M059J (cell line): Measurements from ENCODE around the gene DICER1. TPM values are rescaled to one million over a fixed set of nuclear protein-coding genes. Genes with fewer than 3 reads are reported as not detected.
"Not testable (repeated sequence)": the region's sequence is repeated elsewhere in the genome, so short reads cannot be mapped to it uniquely, and the experiment has no call there.

Experiments
- DNase-seq: peaks from one replicate; pipeline ENCODE4 v3.0.0-alpha.2; 2012; ENCODE audit warnings: low read depth
- total RNA-seq: library from RNA; depleted of rRNA; stranded (reverse); fragments of >200 nt; shearing (Covaris generic); gene quantifications from 2 replicates; pipeline ENCODE4 v1.2.3, GENCODE V29; 2014; rRNA removed

Gene DICER1, protein sequence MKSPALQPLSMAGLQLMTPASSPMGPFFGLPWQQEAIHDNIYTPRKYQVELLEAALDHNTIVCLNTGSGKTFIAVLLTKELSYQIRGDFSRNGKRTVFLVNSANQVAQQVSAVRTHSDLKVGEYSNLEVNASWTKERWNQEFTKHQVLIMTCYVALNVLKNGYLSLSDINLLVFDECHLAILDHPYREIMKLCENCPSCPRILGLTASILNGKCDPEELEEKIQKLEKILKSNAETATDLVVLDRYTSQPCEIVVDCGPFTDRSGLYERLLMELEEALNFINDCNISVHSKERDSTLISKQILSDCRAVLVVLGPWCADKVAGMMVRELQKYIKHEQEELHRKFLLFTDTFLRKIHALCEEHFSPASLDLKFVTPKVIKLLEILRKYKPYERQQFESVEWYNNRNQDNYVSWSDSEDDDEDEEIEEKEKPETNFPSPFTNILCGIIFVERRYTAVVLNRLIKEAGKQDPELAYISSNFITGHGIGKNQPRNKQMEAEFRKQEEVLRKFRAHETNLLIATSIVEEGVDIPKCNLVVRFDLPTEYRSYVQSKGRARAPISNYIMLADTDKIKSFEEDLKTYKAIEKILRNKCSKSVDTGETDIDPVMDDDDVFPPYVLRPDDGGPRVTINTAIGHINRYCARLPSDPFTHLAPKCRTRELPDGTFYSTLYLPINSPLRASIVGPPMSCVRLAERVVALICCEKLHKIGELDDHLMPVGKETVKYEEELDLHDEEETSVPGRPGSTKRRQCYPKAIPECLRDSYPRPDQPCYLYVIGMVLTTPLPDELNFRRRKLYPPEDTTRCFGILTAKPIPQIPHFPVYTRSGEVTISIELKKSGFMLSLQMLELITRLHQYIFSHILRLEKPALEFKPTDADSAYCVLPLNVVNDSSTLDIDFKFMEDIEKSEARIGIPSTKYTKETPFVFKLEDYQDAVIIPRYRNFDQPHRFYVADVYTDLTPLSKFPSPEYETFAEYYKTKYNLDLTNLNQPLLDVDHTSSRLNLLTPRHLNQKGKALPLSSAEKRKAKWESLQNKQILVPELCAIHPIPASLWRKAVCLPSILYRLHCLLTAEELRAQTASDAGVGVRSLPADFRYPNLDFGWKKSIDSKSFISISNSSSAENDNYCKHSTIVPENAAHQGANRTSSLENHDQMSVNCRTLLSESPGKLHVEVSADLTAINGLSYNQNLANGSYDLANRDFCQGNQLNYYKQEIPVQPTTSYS (N-terminal part only)
- 9.0 and 13.2 TPM in 2 replicates for total RNA-seq

DNA sequence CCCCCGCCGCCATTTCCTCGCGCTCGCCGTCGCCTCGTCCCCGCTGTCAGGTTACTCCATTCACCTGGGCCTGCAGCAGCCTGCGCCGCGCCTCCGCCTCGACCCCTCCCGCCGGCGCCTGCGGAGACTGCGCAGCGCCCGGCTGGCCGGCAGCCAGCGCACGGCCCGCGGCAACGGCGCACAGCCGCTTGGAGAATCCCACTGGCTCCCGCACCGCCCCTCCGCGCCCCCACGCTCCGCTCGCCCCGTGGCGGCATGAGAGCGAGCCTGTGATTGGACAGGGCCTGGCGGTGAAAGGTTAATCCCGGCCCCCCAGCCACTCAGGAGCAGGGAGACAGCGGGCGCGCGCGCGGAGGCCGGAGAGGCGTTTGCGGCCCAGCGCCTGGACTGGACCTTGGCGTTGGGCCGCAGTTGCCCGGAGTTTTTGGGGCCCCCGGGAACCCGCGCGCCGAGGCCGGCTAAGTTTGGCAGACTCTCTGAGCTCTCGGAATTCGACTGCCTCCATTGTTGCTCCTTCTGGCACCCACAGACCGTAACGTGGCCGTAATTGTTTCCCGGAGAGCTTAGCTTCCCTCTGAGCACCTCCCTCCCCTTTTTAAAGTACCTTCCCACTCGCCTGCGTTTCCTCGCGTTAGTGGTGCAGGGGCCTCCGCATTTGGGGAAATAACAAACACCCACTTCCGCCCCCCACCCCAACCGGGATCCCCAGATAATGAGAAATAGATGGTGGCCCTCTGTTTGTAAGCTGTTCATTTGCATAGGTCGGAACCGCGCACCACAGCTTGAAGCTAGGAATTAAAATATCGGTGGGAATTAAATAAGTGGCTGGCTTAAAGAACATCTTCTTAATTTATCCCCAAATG lies at the start of gene DICER1:
Gene DICER1 (minus strand): TSS at position 203 of the 863 bp plus-strand sequence. CDS start 24,071 bp downstream, outside the sequence.
- peak; percentile 81 for DNase-seq

DNA sequence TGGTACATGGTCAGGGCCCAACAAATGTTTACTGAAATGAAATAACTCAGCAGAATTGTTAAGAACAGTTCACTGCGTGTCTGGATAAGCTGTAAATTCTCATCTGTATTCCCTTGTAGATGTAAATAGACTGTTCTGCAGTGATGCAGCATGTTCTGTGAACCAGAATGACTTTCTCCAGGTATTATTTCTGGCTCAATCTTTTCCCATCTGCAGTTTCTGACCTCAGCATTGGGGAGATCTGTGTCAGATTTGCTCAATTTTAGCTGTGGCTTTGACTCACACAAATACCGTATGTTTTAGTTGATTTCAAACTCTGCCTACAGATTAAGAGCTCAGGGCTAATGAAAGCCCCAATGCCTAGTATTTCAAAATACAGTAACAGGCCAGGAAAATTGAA lies 49.2 kb upstream of the DICER1 start:
- no peak for DNase-seq

DNA sequence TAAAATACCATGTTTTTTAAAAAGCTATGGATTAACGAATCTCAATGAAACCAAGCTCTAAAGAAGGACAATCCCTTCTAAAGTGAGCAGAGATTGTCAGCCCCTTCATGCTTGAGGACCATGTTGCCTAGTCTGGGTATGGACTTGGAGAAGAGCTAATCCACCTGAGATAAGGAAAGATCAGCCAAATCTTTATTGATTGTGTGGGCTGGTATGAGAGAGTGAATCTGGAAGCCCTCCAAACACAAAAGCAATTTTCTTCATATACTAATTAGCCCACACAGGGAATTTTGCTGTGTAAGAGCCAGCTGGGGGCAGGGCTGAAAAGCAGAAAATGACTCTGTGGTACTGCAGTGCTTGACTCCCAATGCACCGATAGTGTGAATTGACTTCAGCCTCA lies 47.4 kb upstream of the DICER1 start:
- no peak for DNase-seq

DNA sequence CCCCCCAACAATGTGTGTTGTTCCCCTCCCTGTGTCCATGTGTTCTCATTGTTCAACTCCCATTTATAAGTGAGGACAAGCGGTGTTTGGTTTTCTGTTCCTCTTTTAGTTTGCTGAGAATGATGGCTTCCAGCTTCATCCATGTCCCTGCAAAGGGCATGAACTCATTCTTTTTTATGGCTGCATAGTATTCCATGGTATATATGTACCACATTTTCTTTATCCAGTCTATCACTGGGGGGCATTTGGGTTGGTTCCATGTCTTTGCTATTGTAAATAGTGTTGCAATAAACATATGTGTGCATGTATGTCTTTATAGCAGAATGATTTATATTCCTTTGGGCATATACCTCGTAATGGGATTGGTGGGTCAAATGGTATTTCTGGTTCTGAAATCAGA lies 44.4 kb upstream of the DICER1 start:
- DNase-seq, result not testable (repeated sequence)

DNA sequence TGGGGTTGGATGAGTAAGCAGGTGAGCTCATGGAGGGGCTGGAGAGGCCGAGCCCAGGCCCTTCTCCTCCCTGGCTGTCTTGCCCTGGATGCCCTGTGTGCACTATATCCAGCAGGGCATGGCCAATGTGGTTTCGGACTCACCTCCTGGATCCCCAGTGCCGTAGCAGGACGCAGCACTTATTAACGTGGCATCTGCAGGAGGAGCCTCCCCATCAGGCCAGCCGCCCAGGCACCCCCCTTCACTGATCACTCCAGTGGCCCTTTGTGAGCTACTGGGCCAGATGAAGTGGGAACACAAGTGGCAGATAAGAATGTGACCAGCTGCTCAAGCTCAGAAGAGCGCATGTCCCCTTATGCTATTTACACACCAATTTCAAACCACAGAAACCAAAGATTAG lies 43.1 kb upstream of the DICER1 start:
- no peak for DNase-seq

DNA sequence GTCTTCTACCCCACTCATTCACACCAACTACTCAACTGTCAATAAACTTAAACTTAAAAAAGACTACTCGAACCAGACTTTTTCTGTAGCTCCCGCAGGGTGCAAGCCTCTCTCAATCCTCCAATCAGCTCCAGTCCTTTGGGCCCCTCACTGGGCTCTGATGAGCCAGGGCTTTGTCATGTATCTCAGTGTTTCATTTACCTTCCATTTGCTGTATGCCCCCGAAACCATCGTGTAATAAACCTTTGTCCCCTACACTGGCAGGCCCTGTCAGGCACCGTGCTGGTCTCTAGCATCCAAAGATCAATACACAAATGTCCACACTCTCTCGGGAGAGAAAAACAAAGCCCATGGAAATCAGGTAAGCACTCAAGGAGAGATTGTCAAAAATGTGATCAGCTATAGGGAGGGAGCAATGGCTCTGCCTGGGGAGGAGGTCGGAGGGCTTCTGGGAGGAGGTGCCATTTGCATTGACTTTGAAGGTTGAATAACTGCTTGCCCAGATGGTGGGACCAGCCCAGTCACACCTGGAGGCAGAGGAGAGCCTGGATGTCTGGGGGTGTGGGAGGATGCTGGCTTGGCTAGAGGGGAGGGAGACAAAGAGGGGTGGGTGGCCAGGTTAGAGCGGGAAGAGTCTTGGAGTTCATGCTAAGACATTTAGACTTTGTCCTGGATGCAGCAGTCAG lies 42.1 kb upstream of the DICER1 start:
- no peak for DNase-seq

DNA sequence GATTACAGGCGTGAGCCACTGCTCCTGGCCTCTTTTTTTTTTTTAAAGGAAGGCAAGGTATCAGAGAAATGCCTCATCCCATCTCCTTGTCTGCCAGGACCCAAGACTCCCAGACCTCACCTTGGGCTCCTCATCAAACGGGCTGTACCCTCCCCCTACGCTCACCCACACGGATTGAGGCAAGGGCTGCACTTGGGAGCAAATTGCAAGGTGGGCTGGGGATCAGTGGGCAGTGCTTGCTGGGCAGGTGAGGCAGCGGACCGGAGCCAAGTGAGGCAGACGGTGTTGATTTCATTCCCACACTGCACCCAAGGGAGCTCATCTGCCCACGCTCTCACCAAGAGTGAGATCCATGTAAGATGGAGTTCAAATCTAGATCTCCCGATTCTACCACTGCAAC lies 41.0 kb upstream of the DICER1 start:
- no peak for DNase-seq

DNA sequence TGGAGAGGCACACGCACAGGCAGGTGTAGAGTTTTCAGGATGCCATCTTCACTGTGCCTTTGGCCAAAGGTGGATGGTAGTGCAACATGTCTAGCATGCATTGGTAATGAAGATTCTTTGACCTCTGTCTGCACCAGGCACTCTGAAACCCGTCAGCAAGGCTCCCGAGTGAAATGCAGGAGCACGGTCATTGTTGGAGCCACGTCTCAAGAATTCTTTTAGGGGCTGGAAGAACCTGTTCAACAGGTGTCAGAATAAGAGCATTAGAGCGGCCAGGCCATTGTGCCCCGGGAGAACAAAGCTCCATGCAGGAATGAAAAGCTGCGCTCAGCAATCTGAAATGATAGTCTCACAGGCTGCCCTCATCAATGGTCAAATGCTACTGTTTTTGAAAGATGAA lies 40.2 kb upstream of the DICER1 start:
- DNase-seq, result no peak

DNA sequence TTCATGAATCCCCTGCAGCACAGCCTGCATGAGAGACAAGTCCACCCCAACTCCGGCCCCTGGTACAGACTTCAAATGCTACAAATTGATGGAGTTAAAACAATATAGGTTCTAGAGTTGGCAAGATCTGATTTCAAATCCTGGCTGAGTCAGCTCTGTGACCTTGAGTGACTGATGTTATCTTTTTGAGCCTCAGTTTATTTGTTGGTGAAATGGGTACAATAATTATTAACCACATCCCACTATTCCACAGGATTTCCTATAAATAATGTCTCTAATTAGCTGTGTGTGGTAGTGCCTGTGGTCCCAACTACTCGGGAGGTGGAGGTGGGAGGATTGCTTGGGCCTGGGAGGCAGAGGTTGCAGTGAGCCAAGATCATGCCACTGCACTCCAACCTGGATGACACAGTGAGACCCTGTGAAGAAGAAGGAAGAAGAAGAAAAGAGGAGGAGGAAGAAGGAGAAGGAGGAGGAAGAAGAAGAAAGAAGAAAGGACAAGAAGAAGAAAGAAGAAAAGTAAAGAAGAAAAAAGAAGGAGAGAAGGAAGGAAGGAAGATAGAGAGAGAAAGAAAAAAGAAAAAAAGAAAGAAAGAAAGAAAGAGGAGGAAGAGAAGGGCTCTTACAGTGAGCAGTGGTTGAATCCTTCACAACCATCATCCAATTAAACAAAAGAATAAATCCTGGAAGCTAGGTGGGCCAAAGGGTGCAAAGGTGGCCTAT lies 39.7 kb upstream of the DICER1 start:
- no peak for DNase-seq

DNA sequence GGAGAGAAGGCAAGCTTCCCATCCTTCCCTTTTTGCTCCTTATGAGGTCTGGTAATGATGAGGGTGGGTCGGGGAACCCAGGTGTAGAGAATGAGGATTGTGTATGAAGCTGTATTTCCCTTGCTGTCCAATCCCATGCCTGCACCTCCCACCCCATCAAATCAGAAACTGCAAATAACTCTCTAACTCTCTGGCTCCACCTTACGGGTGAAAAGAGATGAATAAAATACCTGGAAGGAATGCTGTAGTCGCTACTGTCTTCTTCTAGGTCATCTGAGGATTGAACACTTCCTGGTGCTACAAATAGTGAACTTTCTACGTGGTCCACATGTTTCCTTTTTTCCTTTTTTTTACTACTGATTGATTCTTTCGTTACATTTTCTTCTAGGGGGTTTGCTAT lies 38.9 kb upstream of the DICER1 start:
- peak; percentile 21 for DNase-seq

DNA sequence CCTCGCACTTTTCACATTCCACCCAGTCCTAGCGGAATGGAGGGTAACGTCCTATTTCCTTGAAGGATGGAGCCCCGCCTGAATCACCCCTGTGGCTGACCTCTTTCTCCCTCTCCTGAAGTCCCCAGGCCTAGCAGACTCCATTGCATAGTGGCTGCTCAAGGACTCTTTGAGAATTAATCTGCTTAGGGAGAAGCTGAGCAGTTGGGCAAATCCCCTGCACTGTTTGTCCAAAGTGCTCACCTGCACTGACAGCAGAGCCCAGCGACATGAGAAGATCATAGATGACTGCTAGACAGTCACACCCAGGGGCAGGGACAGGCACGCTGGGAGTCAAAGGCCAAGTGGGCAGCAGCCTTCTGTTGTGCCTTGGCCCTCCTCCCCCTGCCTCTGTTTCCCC lies 37.7 kb upstream of the DICER1 start:
- DNase-seq, result no peak

DNA sequence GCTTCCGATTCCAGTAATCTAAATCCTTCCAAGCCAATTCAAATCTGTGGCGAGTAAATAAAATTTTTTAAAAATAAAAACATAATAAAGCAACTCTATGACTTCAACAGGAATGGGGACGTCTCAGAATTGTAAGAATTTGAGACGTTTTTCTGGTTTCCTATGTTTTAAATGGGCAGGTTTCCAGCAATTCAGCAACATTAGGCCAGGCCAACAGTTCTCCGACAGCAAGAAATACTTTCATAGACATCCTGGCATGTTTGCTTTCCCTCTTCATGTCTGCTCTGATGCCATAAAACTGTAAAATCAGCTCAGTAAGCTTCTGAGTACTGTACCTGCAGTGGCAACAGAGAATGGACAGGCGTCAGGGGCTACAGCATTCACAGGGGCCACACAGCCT lies 35.8 kb upstream of the DICER1 start:
- DNase-seq, result no peak

DNA sequence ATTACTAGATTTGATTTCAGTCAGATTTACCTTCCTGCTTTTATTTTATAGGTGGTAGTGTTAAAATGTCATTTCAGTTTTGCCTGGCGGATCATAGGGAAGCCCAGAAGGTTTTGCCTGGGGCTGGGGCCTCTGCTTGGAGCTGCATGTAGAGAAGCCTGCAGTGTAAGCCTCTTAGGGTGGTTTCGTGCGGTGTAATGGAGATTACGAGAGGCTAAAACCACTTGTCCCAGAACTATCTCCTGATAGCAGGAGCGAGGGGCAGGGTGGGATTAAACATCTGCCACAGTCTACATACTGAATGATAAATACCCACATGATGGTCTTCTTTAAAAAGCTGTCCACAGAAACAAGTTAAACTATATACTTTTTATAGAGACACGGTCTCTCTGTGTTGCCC lies 35.0 kb upstream of the DICER1 start:
- DNase-seq, result no peak

DNA sequence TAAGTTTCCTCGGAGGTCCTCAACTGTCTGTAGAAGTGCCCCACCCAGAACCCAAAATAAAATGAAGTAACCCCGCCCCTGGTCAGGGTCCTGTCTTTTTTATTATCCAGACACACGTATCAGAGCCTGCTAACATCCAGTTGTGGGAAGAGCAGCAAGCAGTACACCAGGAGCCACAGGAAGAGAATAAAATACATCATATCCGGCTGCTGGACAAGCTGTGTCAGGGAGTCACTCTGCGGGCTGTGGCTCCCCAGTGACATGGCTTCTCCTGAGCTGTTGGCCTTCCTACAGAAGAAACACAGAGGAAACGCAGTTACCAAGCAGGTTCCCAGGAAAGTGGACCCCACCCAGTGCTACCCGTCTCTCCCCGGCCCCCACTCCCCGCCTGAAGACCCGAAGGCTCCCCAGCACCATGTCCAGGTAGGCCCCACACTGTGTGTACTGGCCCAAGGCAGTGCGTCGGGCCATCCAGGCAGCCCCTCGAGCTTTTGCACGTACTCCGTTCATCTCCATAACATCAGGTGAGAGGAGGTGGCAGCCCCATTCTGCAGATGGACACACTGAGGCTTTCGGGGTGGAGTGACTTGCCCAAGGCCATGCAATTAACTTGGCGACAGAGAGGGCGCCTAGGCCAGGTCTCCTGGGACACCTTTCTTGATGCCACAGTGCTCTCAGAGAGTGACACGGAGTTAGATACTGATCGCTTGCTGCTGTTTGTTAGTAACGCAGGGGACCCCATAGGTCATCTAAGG lies 34.3 kb upstream of the DICER1 start:
- no peak for DNase-seq

DNA sequence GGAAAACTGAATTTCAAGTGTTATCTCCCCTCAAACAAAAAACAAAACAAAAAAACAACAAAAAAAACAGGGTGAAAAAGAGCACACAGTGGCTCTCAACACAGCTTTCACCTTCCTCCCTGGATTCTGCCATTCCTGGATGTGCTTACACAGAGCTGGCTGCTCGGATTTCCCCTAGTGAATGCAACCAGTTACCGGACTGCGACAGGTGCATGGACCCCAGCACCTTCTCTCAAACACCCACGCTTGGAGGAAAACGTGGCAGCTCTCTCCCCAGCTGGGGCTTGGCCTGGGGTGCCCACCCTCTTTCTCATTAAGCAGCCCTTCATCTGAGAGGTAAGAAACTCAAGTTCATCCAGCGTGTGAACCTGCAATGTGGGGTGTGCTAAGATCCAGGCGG lies 33.5 kb upstream of the DICER1 start:
- DNase-seq, result no peak

DNA sequence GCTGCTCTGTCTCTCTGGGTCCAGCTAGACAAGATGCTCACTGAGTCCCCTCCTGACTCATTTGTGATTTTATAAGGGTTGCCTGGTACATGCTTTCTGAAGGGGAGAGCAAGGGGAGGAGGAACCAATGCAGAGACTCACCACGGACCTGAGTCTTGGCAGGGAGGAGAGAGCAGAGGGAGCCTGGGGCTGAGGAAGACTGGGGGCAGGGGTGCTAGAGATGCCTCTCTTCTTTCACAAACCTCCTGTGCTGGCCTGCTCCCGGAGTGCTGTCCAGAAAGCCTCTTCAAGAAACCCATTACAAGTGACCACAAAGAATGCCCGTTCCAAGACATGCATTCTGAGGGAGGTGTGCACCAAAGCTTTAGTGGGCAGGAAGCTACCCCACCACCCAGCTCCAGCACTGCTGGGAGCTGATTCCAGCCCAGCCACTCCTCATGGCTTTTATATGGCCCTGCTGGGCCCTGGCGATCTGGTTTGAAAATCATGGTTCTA lies 33.1 kb upstream of the DICER1 start:
- peak; percentile 13 for DNase-seq

DNA sequence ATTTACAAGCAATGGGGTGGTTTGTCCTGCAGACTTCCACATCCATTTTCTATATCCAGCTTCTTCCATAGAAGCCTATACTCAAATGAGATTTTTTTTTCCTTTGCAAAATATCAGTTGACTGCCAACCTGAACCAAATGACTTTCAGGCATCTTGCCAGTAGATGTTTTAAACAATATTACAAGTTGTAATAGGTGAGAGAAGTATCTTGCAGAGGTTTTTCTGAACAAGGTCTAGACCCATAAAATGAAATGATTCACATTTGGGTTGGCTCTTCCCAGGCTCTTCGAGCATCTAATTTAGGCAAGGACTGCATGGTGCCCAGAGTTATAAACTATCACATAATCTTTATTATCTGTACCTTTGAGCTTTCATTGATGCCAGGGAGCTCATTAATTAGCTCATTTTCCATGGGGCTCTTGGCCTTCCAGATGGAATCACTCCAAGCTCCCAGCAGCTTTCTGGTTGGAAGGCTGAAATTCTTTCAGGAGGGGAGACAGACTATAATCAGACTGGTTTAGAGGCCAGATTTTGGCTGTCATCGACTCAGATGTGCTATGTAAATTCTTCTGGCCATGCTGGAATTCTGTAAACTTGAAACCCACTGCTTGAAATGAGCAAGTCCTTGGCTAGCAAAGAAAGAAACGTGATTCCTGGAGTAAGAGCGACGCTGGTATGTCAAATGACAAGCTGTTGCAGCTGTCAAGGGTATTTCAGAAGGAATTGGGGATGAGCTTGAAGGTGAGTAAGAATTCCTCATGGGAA lies 32.2 kb upstream of the DICER1 start:
- DNase-seq, result no peak

DNA sequence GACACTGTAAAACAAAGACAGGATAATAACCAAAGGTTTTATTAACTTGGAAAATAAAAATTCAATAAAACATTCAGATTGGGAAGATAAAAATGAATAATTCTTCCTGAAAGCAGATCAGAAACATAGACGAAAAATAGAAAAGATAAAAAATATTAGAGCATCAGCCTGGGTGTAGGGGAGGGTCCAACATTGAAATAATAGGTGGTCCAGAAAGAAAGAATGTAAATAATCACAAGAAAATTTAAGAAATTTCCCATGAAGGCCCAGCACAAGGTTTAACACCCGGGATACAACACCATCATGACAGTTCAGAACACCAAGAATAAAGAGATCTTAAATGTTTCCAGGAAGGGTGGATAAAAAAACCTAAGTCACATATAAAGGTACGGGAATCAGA lies 31.1 kb upstream of the DICER1 start:
- DNase-seq, result no peak
